GM19467 (cell line): ENCODE measurements around the gene HSD17B2.
"Not testable (repeated sequence)": the region's sequence is repeated elsewhere in the genome, so short reads cannot be mapped to it uniquely, and the experiment has no call there.

Source experiments
- ATAC-seq: cut with Tn5 transposase; IDR thresholded peaks from one replicate; pipeline ENCODE4 v1.9.1; 2021; ENCODE audit warnings: mild to moderate bottlenecking, moderate library complexity; ENCODE audit not compliant: unreplicated experiment

HSD17B2 gene

GRCh38 chr16:82074019-82074558 lies 39.0 kb downstream of the HSD17B2 start:
- no peak for ATAC-seq

GRCh38 chr16:82078125-82078524 lies 43.1 kb downstream of the HSD17B2 start:
- ATAC-seq, result no peak

GRCh38 chr16:82079892-82080291 lies 44.8 kb downstream of the HSD17B2 start:
- ATAC-seq, result no peak

GRCh38 chr16:82081264-82081663 lies 46.2 kb downstream of the HSD17B2 start:
- ATAC-seq, result no peak

- no peak for ATAC-seq
Measured at GRCh38 chr16:82082097-82082496, 47.0 kb downstream of the HSD17B2 start.

- ATAC-seq, result no peak
Measured at GRCh38 chr16:82082543-82083244, 47.6 kb downstream of the HSD17B2 start.

- no peak for ATAC-seq
Measured at GRCh38 chr16:82083710-82084353, 48.8 kb downstream of the HSD17B2 start.

- no peak for ATAC-seq
Measured at GRCh38 chr16:82085011-82085779, 50.1 kb downstream of the HSD17B2 start.

GRCh38 chr16:82088483-82088882 lies 53.4 kb downstream of the HSD17B2 start:
- ATAC-seq, result no peak

GRCh38 chr16:82091241-82091640 lies 56.2 kb downstream of the HSD17B2 start:
- ATAC-seq, result no peak

GRCh38 chr16:82092711-82093110 lies 57.7 kb downstream of the HSD17B2 start:
- no peak for ATAC-seq

- ATAC-seq, result no peak
Measured at GRCh38 chr16:82093666-82094300, 58.7 kb downstream of the HSD17B2 start.

GRCh38 chr16:82094942-82095540 lies 60.0 kb downstream of the HSD17B2 start:
- ATAC-seq, result no peak

GRCh38 chr16:82096641-82097040 lies 61.6 kb downstream of the HSD17B2 start:
- no peak for ATAC-seq

GRCh38 chr16:82105107-82105506 lies 70.1 kb downstream of the HSD17B2 start:
- no peak for ATAC-seq

- ATAC-seq, result no peak
Measured at GRCh38 chr16:82108100-82108499, 73.0 kb downstream of the HSD17B2 start.

GRCh38 chr16:82108774-82109173 lies 73.7 kb downstream of the HSD17B2 start:
- no peak for ATAC-seq

- not testable (repeated sequence) for ATAC-seq
Measured at GRCh38 chr16:82109266-82109665, 74.2 kb downstream of the HSD17B2 start.

- ATAC-seq, result no peak
Measured at GRCh38 chr16:82111944-82112343, 76.9 kb downstream of the HSD17B2 start.

GRCh38 chr16:82113741-82114140 lies 78.7 kb downstream of the HSD17B2 start:
- no peak for ATAC-seq

GRCh38 chr16:82116535-82116934 lies 81.5 kb downstream of the HSD17B2 start:
- no peak for ATAC-seq
